K562 (cell line): ENCODE data around the gene ENOSF1. TPM values are rescaled to one million over a fixed set of nuclear protein-coding genes. Genes with fewer than 3 reads are reported as not detected.

Experiments
- ATF1 ChIP-seq, 2 experiments: fragments of 450-650 bp in 1 of 2; IDR thresholded peaks; 2 replicates each; pipeline ENCODE4 v1.6.1; 2016; ENCODE audit warnings: missing compliant biosample characterization in 1 of 2, missing genetic modification characterization in 1 of 2
- EP300 ChIP-seq: IDR thresholded peaks from 2 replicates; pipeline ENCODE4 v1.6.1; 2012; ENCODE audit warnings: low read length, improper control_type of control experiment
- FOXK2 ChIP-seq, 2 experiments: fragments of 450-650 bp; IDR thresholded peaks in 1 of 2; conservative IDR thresholded peaks in 1 of 2; 2 replicates each; pipeline ENCODE4 v1.6.1; 2016; ENCODE audit warnings: low read depth in 2 of 2, mild to moderate bottlenecking in 1 of 2
- HBP1 ChIP-seq: fragments of 450-650 bp; formaldehyde crosslinking; IDR thresholded peaks from 2 replicates; pipeline ENCODE4 v1.4.0; 2022; ENCODE audit warnings: missing genetic modification characterization
- MBD2 ChIP-seq: sonication (generic); IDR thresholded peaks from 2 replicates; pipeline ENCODE4 v1.6.1; 2016; ENCODE audit warnings: low read depth, borderline replicate concordance
- NEUROD1 ChIP-seq: fragments of 150-350 bp; IDR thresholded peaks from 2 replicates; pipeline ENCODE4 v1.6.1; 2014; ENCODE audit warnings: borderline replicate concordance, low read length, low read depth; ENCODE audit not compliant: partially characterized antibody
- RCOR1 ChIP-seq, 2 experiments: IDR thresholded peaks; 2 replicates each; pipeline ENCODE4 v1.6.1; 2012; ENCODE audit warnings: low read depth in 2 of 2, low read length in 2 of 2, borderline replicate concordance in 1 of 2, improper control_type of control experiment in 1 of 2
- SAFB ChIP-seq: fragments of 200-400 bp; formaldehyde crosslinking; IDR thresholded peaks from 2 replicates; pipeline ENCODE4 v1.6.1; 2017; ENCODE audit warnings: low read depth, low read length, borderline replicate concordance
- SIX5 ChIP-seq, 2 experiments: IDR thresholded peaks; 2 replicates each; pipeline ENCODE4 v1.6.1; 2011; ENCODE audit warnings: low read length in 2 of 2, borderline replicate concordance in 1 of 2, low read depth in 1 of 2, mild to moderate bottlenecking in 1 of 2, moderate library complexity in 1 of 2; ENCODE audit not compliant: insufficient read depth in 1 of 2
- TAF7 ChIP-seq: fragments of 450-650 bp; IDR thresholded peaks from 2 replicates; pipeline ENCODE4 v1.6.1; 2016; ENCODE audit warnings: missing genetic modification characterization, missing compliant biosample characterization
- TRIM24 ChIP-seq, 2 experiments: fragments of 450-650 bp; IDR thresholded peaks; 2 replicates each; pipeline ENCODE4 v1.6.1; 2016
- ZNF717 ChIP-seq: fragments of 250-450 bp; sonication (Bioruptor Pico); IDR thresholded peaks from 2 replicates; pipeline ENCODE4 v1.5.0; 2021
- ZNF764 ChIP-seq: fragments of 250-450 bp; sonication (Bioruptor Pico); IDR thresholded peaks from 2 replicates; pipeline ENCODE4 v1.4.0; 2020; ENCODE audit warnings: low read depth, mild to moderate bottlenecking, moderate library complexity
- polyA plus RNA-seq, 8 experiments: library from polyadenylated mRNA; depleted of rRNA in 4 of 8; stranded (reverse) in 5 of 8; unstranded in 3 of 8; fragments of >200 nt; fragmentation: Nextera tagmentation in 2 of 8; fragmentation: Illumina TruSeq in 1 of 8; extraction: Ambion mirVana in 2 of 8; extraction: Trizol in 1 of 8; gene quantifications; 2 replicates each; pipeline versions ENCODE4 v1.2.1 to v1.2.3, GENCODE V29; 2011 to 2014; ENCODE audit warnings: inconsistent platforms in 1 of 8, missing spikeins in 1 of 8
- total RNA-seq, 7 experiments: library from RNA; depleted of rRNA in 6 of 7; stranded (reverse); fragments of >200 nt in 6 of 7; fragmentation: Illumina TruSeq in 2 of 7; extraction: Trizol in 2 of 7; gene quantifications; 2 replicates each; pipeline versions ENCODE4 v1.2.1 to v1.2.3, GENCODE V29; 2011 to 2021; ENCODE audit warnings: low replicate concordance in 1 of 7
- TF ChIP-seq, protein P1 (sequence below), 2 experiments: fragments of 450-650 bp; formaldehyde crosslinking in 1 of 2; IDR thresholded peaks; 2 replicates each; pipeline versions ENCODE4 v1.4.0 to v1.6.1; 2014 to 2020; ENCODE audit warnings: mild to moderate bottlenecking in 2 of 2, borderline replicate concordance in 1 of 2, low read depth in 1 of 2

The ENOSF1 gene
- total and polyA plus RNA-seq, 9 of the 15 experiments (the other 6 are each of a cell fraction or from before 2014, with no cell fraction given), result 15.5 to 66.4 (median 46.5) TPM

GRCh38 chr18:658001-658946, 54.2 kb downstream of the ENOSF1 start (continued):
- TF ChIP-seq FOXK2 (conservative IDR thresholded peaks at IDR 0.05 in 1 of 2, IDR thresholded peaks at IDR 0.05 in 1 of 2; ENCODE audit: low read depth in 2 of 2) (peak in 1 of 2 experiments; percentile 97; a peak in 2 of 4 replicates), HBP1 (CRISPR knock-in tag) (0 out of 2 replicates have a peak, but pooled peaks have one; percentile 33), ATF1 (CRISPR knock-in tag; IDR thresholded peaks at IDR 0.05) (no peak), ATF1 (tag; IDR thresholded peaks at IDR 0.05) (peak; percentile 91), RCOR1 (IDR thresholded peaks at IDR 0.05; ENCODE audit: borderline replicate concordance in 1 of 2, low read depth in 2 of 2, low read length in 2 of 2) (peak in 1 of 2 experiments; percentile 58; a peak in 3 of 4 replicates), SAFB (peak; percentile 47; the same call in 1 of the 2 replicates), SIX5 (IDR thresholded peaks at IDR 0.05; ENCODE audit: borderline replicate concordance in 1 of 2, insufficient read depth in 1 of 2, low read depth in 1 of 2, low read length in 2 of 2) (0 out of 4 replicates have a peak, but pooled peaks of 1 of the 2 experiments have one; percentile 11), EP300 (0 out of 2 replicates have a peak, but pooled peaks have one; percentile 5), ZNF764 (no peak), MBD2 (peak; percentile 69), TRIM24 (IDR thresholded peaks at IDR 0.05) (peak; percentile 80), ZNF717 (CRISPR knock-in tag) (peak; percentile 68; the same call in 1 of the 2 replicates), NEUROD1 (peak; percentile 40), TAF7 (peak; percentile 41; the same call in 1 of the 2 replicates)
- TF ChIP-seq, protein P1, sequence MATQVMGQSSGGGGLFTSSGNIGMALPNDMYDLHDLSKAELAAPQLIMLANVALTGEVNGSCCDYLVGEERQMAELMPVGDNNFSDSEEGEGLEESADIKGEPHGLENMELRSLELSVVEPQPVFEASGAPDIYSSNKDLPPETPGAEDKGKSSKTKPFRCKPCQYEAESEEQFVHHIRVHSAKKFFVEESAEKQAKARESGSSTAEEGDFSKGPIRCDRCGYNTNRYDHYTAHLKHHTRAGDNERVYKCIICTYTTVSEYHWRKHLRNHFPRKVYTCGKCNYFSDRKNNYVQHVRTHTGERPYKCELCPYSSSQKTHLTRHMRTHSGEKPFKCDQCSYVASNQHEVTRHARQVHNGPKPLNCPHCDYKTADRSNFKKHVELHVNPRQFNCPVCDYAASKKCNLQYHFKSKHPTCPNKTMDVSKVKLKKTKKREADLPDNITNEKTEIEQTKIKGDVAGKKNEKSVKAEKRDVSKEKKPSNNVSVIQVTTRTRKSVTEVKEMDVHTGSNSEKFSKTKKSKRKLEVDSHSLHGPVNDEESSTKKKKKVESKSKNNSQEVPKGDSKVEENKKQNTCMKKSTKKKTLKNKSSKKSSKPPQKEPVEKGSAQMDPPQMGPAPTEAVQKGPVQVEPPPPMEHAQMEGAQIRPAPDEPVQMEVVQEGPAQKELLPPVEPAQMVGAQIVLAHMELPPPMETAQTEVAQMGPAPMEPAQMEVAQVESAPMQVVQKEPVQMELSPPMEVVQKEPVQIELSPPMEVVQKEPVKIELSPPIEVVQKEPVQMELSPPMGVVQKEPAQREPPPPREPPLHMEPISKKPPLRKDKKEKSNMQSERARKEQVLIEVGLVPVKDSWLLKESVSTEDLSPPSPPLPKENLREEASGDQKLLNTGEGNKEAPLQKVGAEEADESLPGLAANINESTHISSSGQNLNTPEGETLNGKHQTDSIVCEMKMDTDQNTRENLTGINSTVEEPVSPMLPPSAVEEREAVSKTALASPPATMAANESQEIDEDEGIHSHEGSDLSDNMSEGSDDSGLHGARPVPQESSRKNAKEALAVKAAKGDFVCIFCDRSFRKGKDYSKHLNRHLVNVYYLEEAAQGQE (IDR thresholded peaks at IDR 0.05; ENCODE audit: borderline replicate concordance), result no peak
- TF ChIP-seq, protein P1 (CRISPR knock-in tag; IDR thresholded peaks at IDR 0.05; ENCODE audit: low read depth), result peak; percentile 37; the same call in 1 of the 2 replicates
